Measurements from ENCODE around the gene CCDC187. TPM values are rescaled to one million over a fixed set of nuclear protein-coding genes. Genes with fewer than 3 reads are reported as not detected.
"Not testable (repeated sequence)": the region's sequence is repeated elsewhere in the genome, so short reads cannot be mapped to it uniquely, and the experiment has no call there.

Gene CCDC187
- polyA plus RNA-seq, 3 donors from 2014 or later: not detected

GRCh38 chr9:136268735-136269134, 35.2 kb downstream of the CCDC187 start:
- DNase-seq: no peak
- peaks cover 0 to 9% of the 10 kb centered on the region in 2 donors for H3K4me1 Mint-ChIP-seq

GRCh38 chr9:136268318-136268717, 35.6 kb downstream of the CCDC187 start:
- peaks cover 0 to 9% of the 10 kb centered on the region in 2 donors for H3K4me1 Mint-ChIP-seq
- H3K36me3 Mint-ChIP-seq: no peaks in the 10 kb centered on the region
- no peak overlapping the region for H3K27ac Mint-ChIP-seq
- DNase-seq: no peak
- peak overlapping the region in 4 of 5 donors; percentile 49 to 83 (median 66) for H3K4me3 Mint-ChIP-seq
- no peaks in the 10 kb centered on the region for H3K27me3 Mint-ChIP-seq (ENCODE audit: low read depth in 3 of 3)
- H3K9me3 Mint-ChIP-seq: no peaks in the 10 kb centered on the region

More at GRCh38 chr9:136268735-136269134, 35.2 kb downstream of the CCDC187 start:
- peak overlapping the region in 2 of 5 donors; percentile 53 to 83 for H3K4me3 Mint-ChIP-seq
- peak overlapping the region in 2 of 6 donors; percentile 24 to 37 for H3K27ac Mint-ChIP-seq
- H3K27me3 Mint-ChIP-seq (ENCODE audit: low read depth in 3 of 3): no peaks in the 10 kb centered on the region
- H3K9me3 Mint-ChIP-seq: no peaks in the 10 kb centered on the region
- H3K36me3 Mint-ChIP-seq: no peaks in the 10 kb centered on the region

GRCh38 chr9:136267261-136268111, 36.4 kb downstream of the CCDC187 start:
- peak overlapping the region; percentile 72 to 89 (median 82) for H3K4me3 Mint-ChIP-seq
- H3K27me3 Mint-ChIP-seq (ENCODE audit: low read depth in 3 of 3): no peaks in the 10 kb centered on the region
- H3K9me3 Mint-ChIP-seq: no peaks in the 10 kb centered on the region
- peak; percentile 74 to 84 (median 83) for DNase-seq
- H3K4me1 Mint-ChIP-seq: peaks cover 0 to 9% of the 10 kb centered on the region in 2 donors
- H3K27ac Mint-ChIP-seq: peak overlapping the region; percentile 21 to 85 (median 75)
- H3K36me3 Mint-ChIP-seq: no peaks in the 10 kb centered on the region

- H3K4me3 Mint-ChIP-seq: peak overlapping the region; percentile 58 to 89 (median 82)
- not testable (repeated sequence) for H3K9me3 Mint-ChIP-seq; H3K4me1 Mint-ChIP-seq; H3K36me3 Mint-ChIP-seq; H3K27me3 Mint-ChIP-seq (ENCODE audit: low read depth in 3 of 3); DNase-seq
- H3K27ac Mint-ChIP-seq: peak overlapping the region in 4 of 6 donors; percentile 67 to 85 (median 75)
Observed at GRCh38 chr9:136266641-136267040, 37.3 kb downstream of the CCDC187 start.

GRCh38 chr9:136265561-136266355, 38.1 kb downstream of the CCDC187 start:
- Mint-ChIP-seq H3K27ac (no peak overlapping the region), H3K4me1 (peaks cover 0 to 9% of the 10 kb centered on the region in 2 donors), H3K4me3 (no peak overlapping the region), H3K9me3 (no peaks in the 10 kb centered on the region), H3K27me3 (ENCODE audit: low read depth in 3 of 3) (peaks cover 0 to 1% (median 0%) of the 10 kb centered on the region in 3 donors), H3K36me3 (no peaks in the 10 kb centered on the region)
- DNase-seq: no peak

- Mint-ChIP-seq H3K9me3 (no peaks in the 10 kb centered on the region), H3K36me3 (no peaks in the 10 kb centered on the region), H3K4me1 (peaks cover 0 to 9% of the 10 kb centered on the region in 2 donors), H3K4me3 (no peak overlapping the region), H3K27ac (no peak overlapping the region), H3K27me3 (ENCODE audit: low read depth in 3 of 3) (peaks cover 0 to 1% (median 0%) of the 10 kb centered on the region in 3 donors)
- DNase-seq: no peak
Observed at GRCh38 chr9:136264441-136265405, 39.2 kb downstream of the CCDC187 start.

GRCh38 chr9:136264031-136264430, 39.9 kb downstream of the CCDC187 start:
- no peak overlapping the region for H3K4me3 Mint-ChIP-seq
- H3K27ac Mint-ChIP-seq: no peak overlapping the region
- peaks cover 0 to 1% (median 0%) of the 10 kb centered on the region in 3 donors for H3K27me3 Mint-ChIP-seq (ENCODE audit: low read depth in 3 of 3)
- no peaks in the 10 kb centered on the region for H3K36me3 Mint-ChIP-seq
- no peaks in the 10 kb centered on the region for H3K9me3 Mint-ChIP-seq
- DNase-seq: no peak
- peaks cover 0 to 9% of the 10 kb centered on the region in 2 donors for H3K4me1 Mint-ChIP-seq

GRCh38 chr9:136262671-136263178, 41.2 kb downstream of the CCDC187 start:
- peaks cover 0 to 5% of the 10 kb centered on the region in 2 donors for H3K4me1 Mint-ChIP-seq
- H3K27me3 Mint-ChIP-seq (ENCODE audit: low read depth in 3 of 3): peaks cover 0 to 1% (median 0%) of the 10 kb centered on the region in 3 donors
- no peak overlapping the region for H3K27ac Mint-ChIP-seq
- no peak for DNase-seq
- no peak overlapping the region for H3K4me3 Mint-ChIP-seq
- no peaks in the 10 kb centered on the region for H3K9me3 Mint-ChIP-seq
- no peaks in the 10 kb centered on the region for H3K36me3 Mint-ChIP-seq

GRCh38 chr9:136261686-136262430, 42.0 kb downstream of the CCDC187 start:
- Mint-ChIP-seq H3K27me3 (ENCODE audit: low read depth in 3 of 3) (peaks cover 0 to 1% (median 0%) of the 10 kb centered on the region in 3 donors), H3K4me1 (peaks cover 0 to under 1% of the 10 kb centered on the region in 2 donors), H3K36me3 (no peaks in the 10 kb centered on the region), H3K9me3 (no peaks in the 10 kb centered on the region), H3K27ac (no peak overlapping the region), H3K4me3 (no peak overlapping the region)
- no peak for DNase-seq

- Mint-ChIP-seq H3K27ac (no peak overlapping the region), H3K36me3 (no peaks in the 10 kb centered on the region), H3K9me3 (no peaks in the 10 kb centered on the region), H3K4me1 (no peaks in the 10 kb centered on the region), H3K4me3 (no peak overlapping the region), H3K27me3 (ENCODE audit: low read depth in 3 of 3) (peaks cover 0 to 1% (median 0%) of the 10 kb centered on the region in 3 donors)
- no peak for DNase-seq
Observed at GRCh38 chr9:136260936-136261472, 42.9 kb downstream of the CCDC187 start.

GRCh38 chr9:136260521-136260920, 43.4 kb downstream of the CCDC187 start:
- Mint-ChIP-seq H3K27ac (no peak overlapping the region), H3K4me3 (no peak overlapping the region), H3K27me3 (ENCODE audit: low read depth in 3 of 3) (peaks cover 0 to 1% (median 0%) of the 10 kb centered on the region in 3 donors), H3K4me1 (no peaks in the 10 kb centered on the region), H3K9me3 (no peaks in the 10 kb centered on the region), H3K36me3 (no peaks in the 10 kb centered on the region)
- DNase-seq: no peak

GRCh38 chr9:136259836-136260235, 44.1 kb downstream of the CCDC187 start:
- no peak for DNase-seq
- no peak overlapping the region for H3K27ac Mint-ChIP-seq
- H3K4me3 Mint-ChIP-seq: no peak overlapping the region
- no peaks in the 10 kb centered on the region for H3K4me1 Mint-ChIP-seq
- no peaks in the 10 kb centered on the region for H3K9me3 Mint-ChIP-seq
- peaks cover 0 to 3% (median 0%) of the 10 kb centered on the region in 3 donors for H3K27me3 Mint-ChIP-seq (ENCODE audit: low read depth in 3 of 3)
- no peaks in the 10 kb centered on the region for H3K36me3 Mint-ChIP-seq
